Gastrocnemius medialis (tissue), 4 donors: ENCODE measurements around the gene C1QTNF7. TPM values are rescaled to one million over a fixed set of nuclear protein-coding genes. Genes with fewer than 3 reads are reported as not detected.
A peak's percentile ranks its signal among the peaks of the same experiment; 100 is the strongest.

Source experiments
- ATAC-seq, 2 donors: fragments of 150-250 bp; one replicate each; pipeline ENCODE4 v1.9.1; 2016
- DNase-seq, 2 donors: peaks; one replicate each; pipeline ENCODE4 v3.0.0-alpha.2; 2019
- H3K27ac ChIP-seq, 4 donors: fragments of 200-600 bp; sonication (generic); 1 replicate in 1 of 4; 2 replicates in 3 of 4; pipeline ENCODE4 v1.5.1; 2016 to 2018; ENCODE audit warnings: mild to moderate bottlenecking in 2 of 4, moderate library complexity in 1 of 4
- H3K27me3 ChIP-seq, 3 donors: fragments of 200-600 bp; sonication (generic) in 2 of 3; 1 replicate in 1 of 3; 2 replicates in 2 of 3; pipeline versions ENCODE4 v1.5.1 to v1.6.0; 2016 to 2019; ENCODE audit warnings: mild to moderate bottlenecking in 1 of 3, moderate library complexity in 1 of 3
- H3K36me3 ChIP-seq, 2 donors: fragments of 200-600 bp; sonication (generic) in 1 of 2; one replicate each; pipeline ENCODE4 v1.5.1; 2017 to 2018
- H3K4me1 ChIP-seq, 2 donors: fragments of 200-600 bp; sonication (generic) in 1 of 2; one replicate each; pipeline ENCODE4 v1.5.1; 2016 to 2017; ENCODE audit warnings: mild to moderate bottlenecking in 2 of 2
- H3K4me3 ChIP-seq, 4 donors: fragments of 200-600 bp; sonication (generic) in 3 of 4; 1 replicate in 1 of 4; 2 replicates in 3 of 4; pipeline ENCODE4 v1.5.1; 2016 to 2019; ENCODE audit warnings: mild to moderate bottlenecking in 2 of 4
- H3K9me3 ChIP-seq, 3 donors: fragments of 200-600 bp; sonication (generic) in 2 of 3; 1 replicate in 1 of 3; 2 replicates in 2 of 3; pipeline ENCODE4 v1.5.1; 2016 to 2019
- POLR2A ChIP-seq, 2 donors: fragments of 450-650 bp; IDR thresholded peaks; one replicate each; pipeline ENCODE4 v1.6.1; 2017; ENCODE audit warnings: antibody characterized with exemption in 2 of 2, mild to moderate bottlenecking in 2 of 2, moderate library complexity in 2 of 2
- in situ Hi-C, 4 donors: fragments of 200-750 bp; cut with MboI; loops; one replicate each; pipeline versions ENCODE4 v1.15.0 to v1.8.0; 2017; ENCODE audit warnings: low sequenced_read_pairs in 4 of 4
- intact Hi-C: fragments of 100-400 bp; cut with DNase I; formaldehyde crosslinking; loops from one replicate; pipeline ENCODE4 v1.15.1; 2023; ENCODE audit warnings: low total_unique reads
- total RNA-seq, 4 donors: library from RNA; depleted of rRNA; stranded (reverse); fragments of >200 nt; gene quantifications; one replicate each; pipeline versions ENCODE4 v1.1.0 to v1.2.3, GENCODE V29; 2016
- TF ChIP-seq, protein P1 (sequence below), 5 experiments: fragments of 450-650 bp in 3 of 5; fragments of 200-600 bp in 2 of 5; sonication (generic) in 2 of 5; IDR thresholded peaks in 4 of 5; conservative IDR thresholded peaks in 1 of 5; 1 replicate in 4 of 5; 2 replicates in 1 of 5; pipeline ENCODE4 v1.5.1; 2016 to 2019; ENCODE audit warnings: antibody characterized with exemption in 5 of 5, mild to moderate bottlenecking in 3 of 5, moderate library complexity in 3 of 5

Gene C1QTNF7
- total RNA-seq, 4 donors from 2014 or later, result 0.29 to 11.6 (median 0.72) TPM

DNA sequence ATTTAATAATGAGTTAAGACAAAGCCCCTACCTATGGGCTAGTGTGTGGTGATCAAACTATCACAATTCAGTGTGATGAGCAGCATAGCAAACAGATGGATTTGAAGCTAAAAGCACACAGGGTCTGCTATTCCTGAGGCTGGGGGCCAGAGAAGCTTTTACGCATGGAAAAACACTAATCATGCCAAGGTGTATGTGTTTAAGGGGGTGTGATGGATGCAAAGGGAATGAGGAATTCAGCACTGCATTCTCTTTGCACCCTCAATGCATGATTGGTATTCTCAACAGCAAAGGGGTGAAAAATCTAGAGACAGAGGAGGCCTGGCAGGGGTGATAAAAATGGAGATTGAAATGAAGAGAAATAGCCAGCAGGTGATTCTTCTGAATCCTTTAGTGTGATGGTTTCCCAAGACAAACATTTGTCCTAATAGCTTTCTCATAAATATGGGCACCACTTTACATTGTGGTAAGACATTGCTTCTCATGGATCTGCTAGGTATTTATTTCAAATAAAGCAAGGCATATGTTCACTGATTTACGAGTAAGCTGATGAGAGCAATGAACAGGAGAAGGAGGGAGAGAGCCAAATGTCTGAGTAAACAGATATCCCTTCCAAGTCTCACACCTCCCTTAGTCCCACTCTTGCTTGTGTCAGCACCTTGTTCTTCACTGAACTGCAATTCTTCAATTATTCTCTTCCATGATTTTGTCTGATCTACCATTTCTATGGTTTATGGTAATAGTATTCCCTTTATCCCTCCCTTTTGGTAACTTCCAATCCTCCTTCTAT is 15.7 kb downstream of the C1QTNF7 start:
- ATAC-seq, result no peak

DNA sequence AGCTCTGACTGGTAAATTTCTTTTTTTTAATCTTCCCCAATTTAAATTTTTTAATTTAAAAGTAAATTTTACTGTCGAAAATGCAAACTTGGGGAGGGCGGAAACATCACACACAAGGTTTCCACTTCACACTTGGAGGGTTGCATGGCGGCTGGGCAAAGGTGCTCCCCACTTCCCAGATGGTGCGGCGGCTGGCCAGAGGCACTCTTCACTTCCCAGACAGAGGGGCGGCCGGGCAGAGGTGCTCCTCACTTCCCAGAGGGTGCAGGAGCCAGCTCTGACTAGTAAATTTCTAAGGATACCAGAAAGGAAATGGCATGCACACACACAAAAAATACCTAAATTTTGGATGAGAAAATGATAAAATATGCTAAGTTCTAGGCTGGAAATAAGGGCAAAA is 16.4 kb downstream of the C1QTNF7 start:
- in situ Hi-C loops (no loop called here), intact Hi-C loops (no loop called here)
- H3K9me3 ChIP-seq, result no peaks in the 10 kb centered on the region
- no peak overlapping the region for H3K27ac ChIP-seq
- no peaks in the 10 kb centered on the region for H3K4me1 ChIP-seq
- ATAC-seq, result no peak
- no peak overlapping the region for H3K4me3 ChIP-seq
- no peaks in the 10 kb centered on the region for H3K27me3 ChIP-seq
- no peaks in the 10 kb centered on the region for H3K36me3 ChIP-seq
- TF ChIP-seq, protein P1, sequence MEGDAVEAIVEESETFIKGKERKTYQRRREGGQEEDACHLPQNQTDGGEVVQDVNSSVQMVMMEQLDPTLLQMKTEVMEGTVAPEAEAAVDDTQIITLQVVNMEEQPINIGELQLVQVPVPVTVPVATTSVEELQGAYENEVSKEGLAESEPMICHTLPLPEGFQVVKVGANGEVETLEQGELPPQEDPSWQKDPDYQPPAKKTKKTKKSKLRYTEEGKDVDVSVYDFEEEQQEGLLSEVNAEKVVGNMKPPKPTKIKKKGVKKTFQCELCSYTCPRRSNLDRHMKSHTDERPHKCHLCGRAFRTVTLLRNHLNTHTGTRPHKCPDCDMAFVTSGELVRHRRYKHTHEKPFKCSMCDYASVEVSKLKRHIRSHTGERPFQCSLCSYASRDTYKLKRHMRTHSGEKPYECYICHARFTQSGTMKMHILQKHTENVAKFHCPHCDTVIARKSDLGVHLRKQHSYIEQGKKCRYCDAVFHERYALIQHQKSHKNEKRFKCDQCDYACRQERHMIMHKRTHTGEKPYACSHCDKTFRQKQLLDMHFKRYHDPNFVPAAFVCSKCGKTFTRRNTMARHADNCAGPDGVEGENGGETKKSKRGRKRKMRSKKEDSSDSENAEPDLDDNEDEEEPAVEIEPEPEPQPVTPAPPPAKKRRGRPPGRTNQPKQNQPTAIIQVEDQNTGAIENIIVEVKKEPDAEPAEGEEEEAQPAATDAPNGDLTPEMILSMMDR (IDR thresholded peaks at IDR 0.05 in 4 of 5, conservative IDR thresholded peaks at IDR 0.05 in 1 of 5), result no peak
- TF ChIP-seq POLR2A (IDR thresholded peaks at IDR 0.05), result no peak
- no peak for DNase-seq

More for the DNA sequence above, 15.7 kb downstream of the C1QTNF7 start:
- intact Hi-C loops, result no loop called here
- H3K9me3 ChIP-seq, result no peaks in the 10 kb centered on the region
- in situ Hi-C loops, result no loop called here
- no peaks in the 10 kb centered on the region for H3K36me3 ChIP-seq
- H3K4me3 ChIP-seq, result no peak overlapping the region
- DNase-seq, result no peak
- H3K27me3 ChIP-seq, result no peaks in the 10 kb centered on the region
- H3K27ac ChIP-seq, result no peak overlapping the region
- H3K4me1 ChIP-seq, result no peaks in the 10 kb centered on the region
- TF ChIP-seq POLR2A (IDR thresholded peaks at IDR 0.05), result no peak
- TF ChIP-seq, protein P1 (IDR thresholded peaks at IDR 0.05 in 4 of 5, conservative IDR thresholded peaks at IDR 0.05 in 1 of 5), result no peak

DNA sequence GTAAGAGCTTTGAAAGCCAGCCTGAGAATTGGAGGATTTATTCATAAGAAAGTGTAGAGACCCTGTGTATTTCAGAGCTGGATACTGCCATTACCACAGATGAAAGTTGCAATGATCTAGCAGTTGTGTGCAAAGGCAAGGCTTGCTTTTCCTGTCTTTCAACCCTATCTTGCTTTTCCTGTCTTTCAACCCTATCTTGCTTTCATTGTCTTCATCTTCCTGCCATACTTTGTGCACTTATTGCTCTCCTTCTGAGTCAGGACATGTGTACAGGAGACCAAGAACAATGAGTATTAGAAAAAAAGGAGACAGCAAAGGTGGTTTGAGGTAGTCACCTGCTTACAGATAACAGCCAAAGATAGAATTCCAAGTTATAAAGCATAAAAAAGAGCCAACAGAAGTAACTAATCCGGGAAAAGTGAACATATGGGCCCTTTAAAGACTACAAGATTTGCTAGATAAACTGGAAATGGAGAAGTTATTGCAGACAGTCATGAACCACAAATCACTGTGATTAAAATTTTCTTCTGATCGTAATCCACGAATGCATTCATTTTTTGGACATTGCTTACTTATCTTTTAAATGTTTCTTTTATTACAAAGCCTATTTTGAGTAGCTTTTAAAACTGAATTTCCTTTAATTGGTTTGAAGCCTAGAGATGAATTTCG is 17.2 kb downstream of the C1QTNF7 start:
- Histone ChIP-seq H3K4me1 (no peaks in the 10 kb centered on the region), H3K27ac (no peak overlapping the region), H3K4me3 (no peak overlapping the region), H3K9me3 (no peaks in the 10 kb centered on the region), H3K27me3 (no peaks in the 10 kb centered on the region), H3K36me3 (no peaks in the 10 kb centered on the region)
- ATAC-seq, result no peak
- TF ChIP-seq, protein P1 (IDR thresholded peaks at IDR 0.05 in 4 of 5, conservative IDR thresholded peaks at IDR 0.05 in 1 of 5), result no peak
- no peak for TF ChIP-seq POLR2A (IDR thresholded peaks at IDR 0.05)
- in situ Hi-C loops (no loop called here), intact Hi-C loops (no loop called here)
- no peak for DNase-seq

DNA sequence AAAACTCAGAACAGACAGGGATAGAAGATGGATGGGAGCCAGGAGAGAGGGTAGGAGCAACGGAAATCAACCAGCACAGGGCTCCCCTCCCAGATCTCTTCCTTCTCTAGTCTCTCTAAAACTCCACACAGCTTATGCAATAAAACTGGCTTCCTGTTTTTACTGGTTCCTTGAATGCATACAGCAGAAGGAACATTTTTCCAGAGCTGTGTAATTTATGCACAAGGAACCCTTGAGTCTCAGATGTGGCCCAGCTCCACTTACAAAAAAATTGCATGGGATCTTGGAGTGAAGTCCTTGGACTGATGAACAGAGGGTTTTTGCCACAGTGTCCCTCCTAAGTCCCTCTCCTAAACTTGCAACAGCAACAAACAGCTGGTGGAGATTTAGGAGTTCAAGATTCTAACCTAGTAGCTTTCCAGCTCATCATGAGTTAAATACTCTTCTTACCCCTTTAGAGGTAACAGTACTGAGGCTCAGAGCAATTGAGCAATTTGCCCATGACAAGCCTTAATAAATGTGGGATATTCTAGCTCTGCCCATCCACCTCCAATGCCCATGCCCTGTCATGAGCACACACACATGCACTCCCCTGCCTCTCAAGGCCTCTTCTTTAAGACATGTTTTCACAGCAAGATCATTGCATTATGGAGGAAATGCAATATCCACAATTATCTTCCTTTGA is 23.5 kb downstream of the C1QTNF7 start:
- peak overlapping the region; percentile 27 to 60 (median 44) for H3K27ac ChIP-seq
- intact Hi-C loops (loop anchor here (10.0 kb wide), 1 partner anchor 1827 kb away; the partner anchor contains the start of gene BOD1L1), in situ Hi-C loops (loop anchor here in 3 of 4 donors (10.0 to 25.0 kb wide), 2 partner anchors 217 to 439 kb away; partner anchors contain the start of gene CPEB2 (in 2 of the 3))
- no peak overlapping the region for H3K4me3 ChIP-seq
- ATAC-seq (peak; percentile 15 to 48), DNase-seq (no peak)
- TF ChIP-seq, protein P1 (IDR thresholded peaks at IDR 0.05 in 4 of 5, conservative IDR thresholded peaks at IDR 0.05 in 1 of 5), result no peak
- peaks cover 11 to 22% of the 10 kb centered on the region in 2 donors for H3K4me1 ChIP-seq
- H3K9me3 ChIP-seq, result no peaks in the 10 kb centered on the region
- no peaks in the 10 kb centered on the region for H3K36me3 ChIP-seq
- no peaks in the 10 kb centered on the region for H3K27me3 ChIP-seq
